ENCODE measurements around the gene COPS2. TPM values are rescaled to one million over a fixed set of nuclear protein-coding genes. Genes with fewer than 3 reads are reported as not detected.
A peak's percentile ranks its signal among the peaks of the same experiment; 100 is the strongest.

COPS2 gene
- polyA plus RNA-seq, 1 experiment: 135 TPM

DNA sequence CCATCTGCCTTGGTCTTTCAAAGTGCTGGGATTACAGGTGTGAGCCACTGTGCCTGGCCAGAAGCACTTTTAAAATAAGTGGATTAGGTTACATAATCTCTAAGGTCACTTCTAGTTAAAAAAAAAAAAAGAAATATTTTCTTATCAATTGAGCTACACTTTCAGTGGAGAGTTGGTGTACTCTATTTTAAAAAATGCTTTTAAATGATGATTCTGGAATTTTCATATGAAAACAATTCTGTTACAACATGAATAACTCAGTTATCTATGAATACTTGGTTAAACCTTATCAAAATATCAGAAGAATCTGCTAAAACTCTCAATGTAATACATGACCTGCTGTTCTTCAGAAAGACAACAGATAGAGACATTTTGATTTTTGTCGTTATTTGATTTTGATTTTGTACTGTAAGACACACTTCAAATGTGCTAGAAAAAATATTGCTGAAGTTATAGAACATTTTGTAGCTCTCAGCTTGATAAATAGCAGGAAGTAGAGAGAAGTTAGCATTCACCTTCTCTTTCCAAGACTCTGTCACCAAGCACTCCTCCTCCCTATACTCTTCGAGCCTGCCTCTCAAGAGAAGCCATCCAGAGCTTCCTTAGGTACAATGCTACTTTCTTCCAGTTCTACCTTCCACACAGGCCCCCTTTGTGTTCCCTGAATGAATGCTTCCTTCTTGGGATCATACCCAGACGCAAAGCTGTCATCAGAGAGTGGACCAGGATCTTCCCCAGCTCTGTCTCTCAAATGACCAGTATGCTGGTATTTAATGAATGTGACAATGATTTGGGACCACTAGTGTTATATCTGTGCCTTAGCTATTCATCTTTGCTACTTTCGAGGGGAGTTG lies 61.9 kb downstream of the COPS2 start:
- Histone ChIP-seq H3K9me3 (ENCODE audit: control insufficient read depth, insufficient read depth, low read length) (no peaks in the 10 kb centered on the region), H3K27me3 (ENCODE audit: control insufficient read depth, insufficient read depth, low read length) (no peaks in the 10 kb centered on the region), H3K27ac (ENCODE audit: low read depth, low read length) (no peak overlapping the region), H3K4me3 (ENCODE audit: low read depth, low read length) (no peak overlapping the region)
- ChIA-PET POLR2A (no interaction called here), CTCF (interaction anchor here (1.3 kb wide), 1 partner anchor 232 kb away, joined by 5 read pairs; no protein-coding TSS in a partner anchor)
- TF ChIP-seq, protein P1, sequence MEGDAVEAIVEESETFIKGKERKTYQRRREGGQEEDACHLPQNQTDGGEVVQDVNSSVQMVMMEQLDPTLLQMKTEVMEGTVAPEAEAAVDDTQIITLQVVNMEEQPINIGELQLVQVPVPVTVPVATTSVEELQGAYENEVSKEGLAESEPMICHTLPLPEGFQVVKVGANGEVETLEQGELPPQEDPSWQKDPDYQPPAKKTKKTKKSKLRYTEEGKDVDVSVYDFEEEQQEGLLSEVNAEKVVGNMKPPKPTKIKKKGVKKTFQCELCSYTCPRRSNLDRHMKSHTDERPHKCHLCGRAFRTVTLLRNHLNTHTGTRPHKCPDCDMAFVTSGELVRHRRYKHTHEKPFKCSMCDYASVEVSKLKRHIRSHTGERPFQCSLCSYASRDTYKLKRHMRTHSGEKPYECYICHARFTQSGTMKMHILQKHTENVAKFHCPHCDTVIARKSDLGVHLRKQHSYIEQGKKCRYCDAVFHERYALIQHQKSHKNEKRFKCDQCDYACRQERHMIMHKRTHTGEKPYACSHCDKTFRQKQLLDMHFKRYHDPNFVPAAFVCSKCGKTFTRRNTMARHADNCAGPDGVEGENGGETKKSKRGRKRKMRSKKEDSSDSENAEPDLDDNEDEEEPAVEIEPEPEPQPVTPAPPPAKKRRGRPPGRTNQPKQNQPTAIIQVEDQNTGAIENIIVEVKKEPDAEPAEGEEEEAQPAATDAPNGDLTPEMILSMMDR (IDR thresholded peaks at IDR 0.05; ENCODE audit: low read depth, low read length): no peak
- DNase-seq (ENCODE audit: low read depth, low spot score): no peak

DNA sequence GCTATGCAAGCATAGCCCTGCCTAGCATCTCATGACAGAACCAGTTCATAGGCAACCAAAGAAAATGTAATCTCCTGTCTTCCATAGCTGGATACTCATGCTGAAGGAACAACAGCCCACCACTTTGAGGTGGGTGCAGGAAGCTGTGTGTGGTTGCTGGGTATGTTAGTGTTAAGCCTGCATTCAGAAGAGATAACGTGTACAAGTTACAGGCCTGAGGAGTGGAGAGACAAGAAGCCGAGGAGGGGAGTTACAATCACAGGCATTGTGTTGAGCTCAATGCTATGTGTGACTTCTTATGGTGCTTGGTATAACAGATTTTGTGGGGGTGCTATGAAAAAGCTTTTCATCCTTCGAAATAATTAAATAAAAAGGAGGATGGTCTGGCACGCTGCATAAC lies 66.4 kb downstream of the COPS2 start:
- Histone ChIP-seq H3K27me3 (ENCODE audit: control insufficient read depth, insufficient read depth, low read length) (no peaks in the 10 kb centered on the region), H3K27ac (ENCODE audit: low read depth, low read length) (no peak overlapping the region), H3K4me3 (ENCODE audit: low read depth, low read length) (no peak overlapping the region), H3K9me3 (ENCODE audit: control insufficient read depth, insufficient read depth, low read length) (no peaks in the 10 kb centered on the region)
- ChIA-PET CTCF (interaction anchor here (1.4 kb wide), 1 partner anchor 57 kb away, joined by 4 read pairs; no protein-coding TSS in a partner anchor), POLR2A (no interaction called here)
- TF ChIP-seq, protein P1 (IDR thresholded peaks at IDR 0.05; ENCODE audit: low read depth, low read length): no peak
- no peak for DNase-seq (ENCODE audit: low read depth, low spot score)

DNA sequence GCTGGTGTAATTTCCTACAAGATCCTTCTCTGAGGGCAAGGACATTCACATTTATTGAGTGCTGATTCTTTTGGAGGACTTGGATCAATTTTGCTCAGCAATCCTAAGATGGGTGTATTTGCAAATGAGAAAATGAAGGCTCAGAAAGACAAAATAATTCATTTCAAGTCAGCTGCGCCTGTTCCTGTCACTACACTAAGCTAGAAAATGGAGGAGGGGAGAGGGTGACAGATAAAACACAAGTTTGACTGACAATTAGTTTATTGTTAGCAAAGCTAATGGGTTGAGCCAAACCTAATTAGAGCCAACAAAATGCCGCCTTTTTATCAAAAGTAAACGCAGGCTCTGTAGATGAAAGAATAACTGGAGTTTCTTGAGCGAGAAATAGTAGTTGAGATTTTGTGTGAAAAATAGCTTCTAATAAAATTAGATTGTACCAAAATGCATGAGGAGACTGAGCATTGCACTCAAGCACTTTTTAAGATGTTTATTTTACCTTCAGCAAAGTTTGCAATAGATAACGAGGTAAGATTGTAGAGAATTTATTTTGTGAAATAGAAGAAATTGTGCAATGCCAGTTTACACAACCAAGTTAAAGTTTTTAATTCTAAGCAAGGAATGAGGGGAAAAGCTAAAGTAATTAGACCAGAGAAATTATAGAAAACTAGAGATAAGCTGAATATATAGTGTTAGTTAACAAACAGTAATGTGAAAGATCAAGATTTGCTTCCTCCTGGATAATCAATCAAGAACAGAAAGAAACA lies 69.5 kb downstream of the COPS2 start:
- DNase-seq (ENCODE audit: low read depth, low spot score): no peak
- Histone ChIP-seq H3K27ac (ENCODE audit: low read depth, low read length) (no peak overlapping the region), H3K27me3 (ENCODE audit: control insufficient read depth, insufficient read depth, low read length) (no peaks in the 10 kb centered on the region), H3K4me3 (ENCODE audit: low read depth, low read length) (no peak overlapping the region), H3K9me3 (ENCODE audit: control insufficient read depth, insufficient read depth, low read length) (no peaks in the 10 kb centered on the region)
- TF ChIP-seq, protein P1 (IDR thresholded peaks at IDR 0.05; ENCODE audit: low read depth, low read length): no peak
- POLR2A ChIA-PET: no interaction called here
- CTCF ChIA-PET: interaction anchor here (1.2 kb wide), 1 partner anchor 111 kb away, joined by 3 read pairs; no protein-coding TSS in a partner anchor

DNA sequence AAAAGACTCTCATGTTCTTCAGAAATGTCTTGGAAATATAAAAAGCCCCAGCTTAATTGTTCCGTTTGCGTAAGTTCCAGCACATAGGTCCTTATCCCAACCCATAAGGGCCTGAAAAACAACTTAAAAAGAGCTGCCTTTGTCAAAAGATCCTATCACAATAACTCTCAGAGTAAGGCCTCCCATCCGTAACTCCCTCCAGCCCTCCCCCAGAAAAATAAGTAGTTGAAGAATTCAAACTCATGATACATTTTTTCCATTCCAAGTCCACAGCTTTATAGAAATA lies 71.2 kb downstream of the COPS2 start:
- Histone ChIP-seq H3K27me3 (ENCODE audit: control insufficient read depth, insufficient read depth, low read length) (no peaks in the 10 kb centered on the region), H3K4me3 (ENCODE audit: low read depth, low read length) (no peak overlapping the region), H3K9me3 (ENCODE audit: control insufficient read depth, insufficient read depth, low read length) (peaks cover 4% of the 10 kb centered on the region; the same call in 1 of the 2 replicates), H3K27ac (ENCODE audit: low read depth, low read length) (peak overlapping the region; percentile 35)
- no peak for DNase-seq (ENCODE audit: low read depth, low spot score)
- TF ChIP-seq, protein P1 (IDR thresholded peaks at IDR 0.05; ENCODE audit: low read depth, low read length): no peak
- ChIA-PET POLR2A (interaction anchor here (1.6 to 2.0 kb wide), 3 partner anchors 19 to 38 kb away, joined by 5 to 16 read pairs (median 8); partner anchors contain the start of gene SECISBP2L), CTCF (no interaction called here)
